MV-4-11 (cell line): ENCODE measurements around the gene ANK2.

ENCODE experiments used
- DNase-seq: peaks from one replicate; lab custom pipeline; 2025; lab: John Stamatoyannopoulos, UW

ANK2 gene

DNA sequence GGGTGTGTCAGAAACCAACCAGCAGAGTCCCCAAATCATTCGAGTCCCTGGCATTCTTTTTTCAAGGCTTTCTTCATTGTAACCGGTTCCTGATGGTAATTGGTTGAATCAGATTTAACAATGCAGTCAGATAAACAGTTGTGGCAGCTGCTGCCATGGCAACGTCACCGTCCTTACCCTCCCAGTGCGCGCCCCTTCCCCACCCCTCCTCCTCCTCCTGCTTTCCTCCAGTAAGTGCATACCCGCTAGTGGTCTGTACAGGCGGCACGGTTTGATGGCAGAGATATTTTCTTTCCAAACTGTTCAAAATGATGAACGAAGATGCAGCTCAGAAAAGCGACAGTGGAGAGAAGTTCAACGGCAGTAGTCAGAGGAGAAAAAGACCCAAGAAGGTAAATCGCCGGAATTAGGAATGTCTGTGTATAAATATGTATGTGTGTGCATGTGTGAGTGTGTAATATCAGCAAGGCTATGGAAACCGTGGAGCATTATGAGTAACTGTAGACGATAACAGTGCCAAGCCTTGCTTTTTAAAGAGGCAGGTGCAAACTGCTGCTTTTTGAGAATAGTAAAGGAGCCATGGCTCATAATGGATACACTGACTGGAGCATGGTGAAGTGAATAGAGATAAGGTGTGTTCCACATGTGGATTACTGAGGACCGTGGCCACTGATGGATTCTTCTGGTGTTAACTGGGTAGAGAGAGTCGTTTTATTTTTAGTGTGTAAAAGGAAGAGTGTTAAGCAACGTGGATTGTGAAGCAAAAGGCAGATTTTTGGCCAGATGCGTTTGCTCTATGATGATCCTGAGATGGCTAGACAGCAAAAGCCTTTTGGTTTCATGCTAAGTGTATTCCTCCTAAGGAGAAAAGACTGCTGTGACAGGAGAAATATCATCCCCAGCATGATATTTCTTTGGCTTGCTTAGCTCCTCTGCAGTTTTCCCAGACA lies at the start of gene ANK2:
TSS of gene ANK2 (plus strand) at position 233 of the 950 bp plus-strand sequence. CDS start at position 309, 76 bp downstream.
- DNase-seq: no peak

DNA sequence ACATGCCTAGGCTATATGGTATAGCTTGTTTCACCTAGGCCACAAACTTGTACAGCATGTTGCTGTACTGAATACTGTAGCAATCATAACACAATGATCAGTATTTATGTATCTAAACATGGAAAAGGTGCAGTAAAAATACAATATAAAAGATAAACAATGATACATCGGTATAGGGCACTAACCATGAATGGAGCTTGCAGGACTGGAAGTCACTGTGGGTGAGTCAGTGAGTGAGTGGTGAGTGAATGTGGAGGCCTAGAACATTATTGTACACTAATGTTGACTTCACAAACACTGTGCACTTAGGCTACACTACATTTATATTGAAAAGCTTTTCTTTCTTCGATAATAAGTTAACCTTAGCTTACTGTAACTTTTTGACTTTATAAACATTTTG lies 45.6 kb upstream of the ANK2 start:
- DNase-seq: no peak

DNA sequence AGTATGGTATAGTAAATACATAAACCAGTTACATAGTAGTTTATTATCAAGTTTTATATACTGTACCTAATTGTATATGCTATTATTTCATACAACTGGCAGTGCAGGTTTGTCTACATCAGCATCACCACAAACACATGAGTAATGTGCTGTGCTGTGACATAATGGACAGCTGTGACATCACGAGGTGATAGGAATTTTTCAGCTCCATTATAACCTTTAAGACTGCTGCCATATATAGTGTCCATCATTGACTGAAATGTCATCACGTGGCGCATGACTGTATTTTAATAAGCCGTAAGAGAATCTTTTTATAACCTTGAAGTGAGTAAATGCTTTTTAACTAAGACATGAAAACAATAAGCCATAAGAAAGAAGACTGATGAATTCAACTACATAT lies 44.8 kb upstream of the ANK2 start:
- no peak for DNase-seq

DNA sequence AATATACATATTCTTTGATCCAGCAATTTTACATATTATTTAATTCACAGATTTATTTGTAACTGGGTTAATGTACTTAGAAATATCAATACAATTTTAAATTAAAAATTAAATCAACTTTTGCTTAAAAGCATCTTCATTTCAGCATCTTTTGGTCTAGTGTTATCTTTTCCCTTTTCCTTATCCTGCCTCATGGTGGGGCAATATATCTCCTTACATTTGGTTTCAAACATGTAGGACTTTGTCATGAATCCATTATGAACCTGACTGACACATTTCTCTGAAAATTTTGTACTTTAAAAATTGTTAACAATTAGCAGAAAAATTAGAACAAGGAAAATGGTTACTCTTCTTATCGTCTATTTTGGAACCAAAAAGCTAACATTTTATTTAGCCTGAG lies 42.8 kb upstream of the ANK2 start:
- DNase-seq: no peak

DNA sequence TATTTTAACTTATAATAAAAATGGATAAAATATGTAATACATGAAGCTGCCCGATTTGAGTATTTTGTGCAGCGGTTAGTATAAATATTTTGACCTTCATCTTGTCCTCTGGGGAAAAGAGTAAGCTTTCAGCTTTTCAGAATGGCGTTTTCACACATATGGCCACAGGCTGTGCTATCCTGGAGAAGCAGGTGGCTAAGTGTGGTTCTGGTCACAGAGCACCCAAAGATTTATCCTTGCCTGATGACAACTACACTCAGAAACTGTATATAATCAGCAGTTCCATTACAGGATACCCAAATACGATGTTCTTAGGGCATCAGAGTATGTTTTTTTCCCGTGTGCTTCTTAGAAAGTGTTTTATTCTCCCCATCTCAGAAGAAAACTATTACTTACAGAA lies 42.3 kb upstream of the ANK2 start:
- DNase-seq: no peak

DNA sequence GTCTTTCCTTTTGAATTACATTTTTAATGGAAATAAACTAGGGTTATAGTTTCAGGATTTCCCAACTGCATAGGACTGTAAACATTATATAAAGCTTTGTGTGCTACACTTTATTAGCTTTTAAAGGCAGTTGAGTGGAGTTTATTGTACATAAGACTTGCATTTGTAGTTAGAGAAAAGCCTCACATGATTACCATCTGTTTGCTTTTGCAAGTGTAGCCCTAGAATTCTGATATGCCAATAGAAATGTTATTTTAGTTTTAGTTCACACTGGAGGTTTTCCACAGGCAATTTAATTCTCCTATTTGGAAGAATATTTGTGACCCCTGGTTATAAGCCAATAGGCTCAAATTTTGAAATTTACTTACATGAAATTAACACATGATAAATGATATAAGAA lies 41.3 kb upstream of the ANK2 start:
- DNase-seq: no peak

DNA sequence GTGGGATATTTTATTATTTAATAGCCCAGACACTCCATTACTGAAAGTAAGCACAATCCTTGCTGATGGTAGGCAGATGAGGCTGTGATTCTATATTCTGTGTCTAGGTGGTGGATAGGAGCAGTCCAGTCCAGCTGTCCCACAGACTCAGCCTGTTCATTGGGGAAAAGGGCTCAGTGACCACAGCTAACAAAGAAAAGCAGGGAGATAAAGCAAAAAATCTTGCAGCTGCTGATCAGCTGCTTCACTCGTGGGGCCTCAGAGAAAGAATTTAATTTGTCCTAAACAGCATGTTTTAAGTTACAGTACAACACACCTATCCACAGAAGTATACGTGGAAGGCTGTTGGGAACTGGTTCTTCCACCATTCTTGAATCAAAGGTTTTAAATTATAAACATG lies 40.7 kb upstream of the ANK2 start:
- DNase-seq: no peak

DNA sequence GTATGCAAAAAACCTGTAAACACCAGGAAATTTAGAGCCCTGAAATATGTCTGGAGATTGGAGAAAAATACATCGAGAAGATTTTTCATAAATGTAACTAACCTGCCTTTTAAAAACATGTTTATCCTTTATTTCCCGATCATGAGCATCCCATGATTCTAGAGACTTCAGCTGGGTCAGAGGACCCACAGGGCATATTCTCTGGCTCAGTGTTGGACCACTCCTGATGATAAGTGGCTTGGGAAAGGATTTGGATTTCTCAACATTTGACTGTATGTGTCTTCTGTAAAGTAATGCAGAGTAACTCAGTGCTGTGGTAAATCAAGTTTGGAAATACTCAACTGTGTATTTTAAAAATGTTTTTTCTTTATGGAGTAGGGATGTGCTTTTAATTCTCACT lies 40.0 kb upstream of the ANK2 start:
- DNase-seq: no peak

DNA sequence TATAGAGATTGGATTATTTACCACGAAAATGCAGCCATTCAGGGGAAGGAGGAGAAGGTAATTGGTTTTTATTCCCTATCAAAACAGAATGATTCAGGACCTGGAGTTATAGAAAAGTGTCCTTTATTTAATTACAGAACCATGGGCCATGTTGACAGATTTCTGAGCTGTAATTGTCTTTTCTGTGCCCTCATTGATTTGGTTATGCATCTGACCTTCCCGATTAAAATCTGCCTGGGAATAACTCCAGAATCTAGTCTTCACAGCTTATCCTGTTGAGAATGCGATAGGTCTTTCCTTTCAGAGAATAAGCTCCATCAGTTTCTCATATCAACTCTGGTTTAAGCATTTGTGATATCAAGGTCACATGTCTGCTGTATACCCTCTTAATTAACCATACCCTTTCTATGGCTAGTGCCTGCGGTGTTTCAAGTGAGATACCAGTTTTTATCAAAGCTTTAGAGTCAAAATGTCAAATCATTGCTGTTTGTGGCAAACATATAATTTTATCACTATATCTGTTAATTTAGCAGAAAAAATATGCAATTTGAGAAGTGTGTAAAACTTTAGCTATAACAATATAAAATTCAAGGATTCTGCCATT lies 37.2 kb upstream of the ANK2 start:
- no peak for DNase-seq

DNA sequence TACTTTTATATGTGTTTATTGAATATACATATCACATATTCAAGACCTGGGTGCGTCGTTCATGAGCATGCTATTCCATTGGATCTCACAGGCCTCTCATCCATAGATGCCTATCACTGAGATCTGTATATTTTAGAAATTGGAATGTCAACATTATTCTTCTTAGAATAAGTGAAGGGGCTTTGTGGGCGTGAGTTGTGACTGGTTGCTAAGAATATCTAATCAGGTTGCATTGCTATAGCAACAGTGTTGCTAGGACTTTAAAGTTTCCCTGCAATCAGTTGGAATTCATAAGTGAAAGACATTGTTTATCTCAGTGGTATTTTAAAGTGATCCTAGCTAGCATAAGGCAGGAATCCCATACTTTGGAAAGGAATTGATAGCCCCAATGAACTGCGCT lies 36.7 kb upstream of the ANK2 start:
- no peak for DNase-seq

DNA sequence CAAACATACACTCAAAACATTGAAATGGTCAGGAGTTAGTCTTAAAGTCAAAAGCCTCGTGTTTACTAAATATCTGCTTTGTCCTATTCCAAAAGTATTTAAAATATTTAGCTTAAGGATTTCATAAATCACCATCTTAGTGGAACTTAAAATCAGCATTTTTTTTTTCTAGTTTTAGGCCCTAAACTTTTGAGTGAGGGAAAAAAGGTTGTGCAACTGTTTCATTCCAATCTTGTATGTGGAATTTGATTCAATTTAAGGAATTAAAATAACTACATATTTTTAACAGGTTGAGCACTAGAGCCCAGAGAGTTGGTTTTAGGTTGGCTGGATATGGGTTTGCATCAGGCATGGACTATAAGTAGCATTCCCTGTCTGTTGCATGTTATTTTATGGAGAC lies 35.7 kb upstream of the ANK2 start:
- no peak for DNase-seq

DNA sequence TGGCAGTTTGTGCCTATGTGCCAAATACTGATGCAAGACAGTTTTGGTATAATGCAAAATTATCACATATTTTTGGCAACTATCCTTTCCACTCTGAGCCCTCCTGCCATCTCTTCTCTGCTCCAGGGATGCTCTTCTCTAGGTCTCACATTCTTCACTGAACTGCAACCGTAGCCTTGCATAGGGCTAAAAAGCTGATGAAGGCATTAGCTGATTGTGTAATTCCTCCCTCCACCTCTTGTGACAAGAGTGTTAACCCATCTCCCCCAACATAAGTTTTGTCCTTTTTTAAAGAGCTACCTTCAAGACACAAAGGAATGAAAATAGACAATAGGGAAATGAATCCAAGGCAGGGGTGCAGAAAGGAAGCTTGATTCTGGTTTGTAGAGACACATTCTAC lies 33.1 kb upstream of the ANK2 start:
- no peak for DNase-seq

DNA sequence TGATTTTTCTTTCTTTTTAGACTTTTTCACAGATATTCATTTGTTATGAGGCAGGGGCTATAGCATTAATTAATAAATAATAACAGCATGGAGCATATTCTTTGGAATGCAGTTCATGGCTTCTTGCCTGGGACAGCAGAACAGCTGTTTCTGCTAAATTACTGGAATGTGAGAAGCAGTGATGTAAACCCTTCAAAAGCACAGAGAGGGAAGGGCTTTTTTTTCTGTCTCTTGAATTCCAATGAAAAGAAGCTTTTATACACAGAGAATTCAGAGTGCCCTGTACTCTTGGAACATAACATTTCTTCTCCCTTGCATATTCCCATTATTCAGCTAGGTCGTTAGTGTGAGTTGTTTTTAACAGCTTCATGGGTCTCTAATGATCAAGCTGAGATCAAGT lies 28.5 kb upstream of the ANK2 start:
- DNase-seq: no peak

DNA sequence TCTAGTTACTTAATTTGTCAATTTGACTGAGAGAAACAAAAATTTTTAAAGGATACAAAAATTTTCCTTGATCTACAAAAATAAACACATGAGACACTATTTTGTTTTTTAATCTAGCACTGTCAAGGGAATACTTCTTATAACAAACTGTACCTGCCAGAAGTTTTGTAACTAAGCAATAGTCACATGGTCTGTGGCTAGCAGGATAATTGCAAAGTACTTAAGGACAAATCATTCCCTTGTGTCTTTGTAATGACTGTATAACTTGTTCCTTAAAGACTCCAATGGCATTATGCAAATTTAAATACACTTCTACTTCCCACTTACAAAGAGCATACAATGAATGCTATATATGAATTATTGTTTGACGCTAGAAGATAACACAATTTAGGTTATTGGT lies 25.1 kb upstream of the ANK2 start:
- DNase-seq: no peak

DNA sequence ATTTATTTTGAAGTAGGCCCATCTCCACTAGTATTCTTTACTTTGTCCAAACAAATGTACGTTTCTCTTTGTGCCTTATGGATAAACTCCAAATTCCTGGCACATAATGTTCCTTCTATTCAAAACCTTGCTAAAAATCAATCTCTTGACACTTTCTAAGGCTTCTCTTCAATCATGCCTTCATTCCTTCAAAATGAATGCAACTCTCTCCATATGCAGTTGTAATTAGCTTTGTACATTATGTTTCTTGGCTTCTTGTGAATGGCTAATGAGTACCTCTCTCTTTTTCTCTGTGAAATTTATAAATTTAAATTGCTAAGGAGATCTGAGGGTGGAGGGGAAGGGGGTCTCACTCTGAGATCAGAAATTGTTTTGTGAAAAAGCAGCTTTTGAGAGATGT lies 24.0 kb upstream of the ANK2 start:
- DNase-seq: no peak

DNA sequence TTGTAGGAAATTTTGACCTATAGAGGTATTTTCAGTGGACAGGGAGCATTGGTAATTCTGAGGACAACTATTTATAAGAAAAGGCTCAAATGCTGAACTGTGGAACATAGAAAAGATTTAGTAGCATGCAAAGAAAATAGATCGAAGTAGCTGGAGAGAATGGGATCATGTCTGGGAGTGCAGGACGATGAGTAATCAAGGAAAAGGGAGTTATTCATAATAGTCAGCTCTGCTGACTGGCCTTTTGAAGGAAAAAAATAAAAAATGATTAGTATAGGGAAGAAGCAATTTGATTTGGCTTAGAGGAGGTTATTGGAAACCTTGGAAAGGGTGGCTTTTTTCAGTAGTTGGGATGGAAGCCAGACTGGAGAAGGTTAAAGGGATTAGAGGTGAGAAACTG lies 22.9 kb upstream of the ANK2 start:
- DNase-seq: no peak

DNA sequence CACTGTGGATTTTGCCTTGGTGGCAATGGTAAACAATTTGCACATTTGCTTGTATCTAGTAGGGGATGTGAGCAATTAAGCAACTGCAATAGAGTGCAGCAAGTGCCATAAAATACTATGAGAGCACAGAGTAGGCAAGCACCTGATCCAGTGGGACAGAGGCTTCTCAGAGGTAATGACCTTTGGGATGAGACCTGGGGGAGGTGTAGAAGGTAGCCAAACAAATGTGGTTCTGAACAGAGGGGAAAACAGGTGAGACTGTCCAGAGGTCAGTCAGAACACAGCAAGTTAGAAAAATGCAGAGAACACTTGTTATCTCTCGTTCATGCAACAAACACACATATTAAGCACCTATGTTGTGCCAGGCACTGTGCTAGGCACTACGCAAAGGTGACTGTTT lies 21.4 kb upstream of the ANK2 start:
- no peak for DNase-seq

DNA sequence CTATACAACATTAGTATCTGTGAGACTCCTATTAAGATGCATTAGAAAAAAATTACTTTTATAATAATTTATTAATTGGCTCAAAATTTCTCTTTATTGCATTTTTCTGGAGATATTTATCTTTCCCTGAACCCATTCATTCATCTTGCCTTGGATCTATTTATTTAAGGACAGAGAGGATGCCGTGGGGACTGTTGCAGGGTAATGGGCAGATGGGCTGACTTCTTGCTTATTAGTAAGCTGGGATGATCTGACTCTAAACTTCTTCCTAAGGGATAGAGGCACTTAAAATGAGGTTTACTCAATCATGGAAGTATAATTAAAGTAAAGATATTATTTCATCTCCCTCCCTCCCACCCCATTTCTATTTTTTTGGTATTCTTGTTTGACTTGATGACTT lies 18.2 kb upstream of the ANK2 start:
- DNase-seq: no peak

DNA sequence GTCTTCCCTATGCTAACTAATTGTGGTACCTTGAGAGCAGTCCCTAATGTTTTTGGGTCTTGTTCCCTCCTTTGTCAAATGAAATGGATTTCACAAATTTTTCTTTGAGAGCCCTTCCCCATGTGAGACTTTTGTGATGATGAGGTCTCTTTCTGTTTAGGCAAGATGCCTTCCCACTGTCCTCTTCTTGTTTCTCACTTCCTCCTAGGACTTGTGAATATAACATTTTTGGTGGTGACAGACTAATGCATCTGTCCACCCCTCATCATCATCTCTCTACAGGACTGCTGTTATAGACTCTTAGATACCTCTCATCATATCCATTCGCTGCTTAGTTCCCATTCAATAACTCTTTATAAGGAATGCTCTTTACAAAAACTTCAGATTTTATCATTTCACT lies 8.7 kb upstream of the ANK2 start:
- DNase-seq: peak; percentile 22

DNA sequence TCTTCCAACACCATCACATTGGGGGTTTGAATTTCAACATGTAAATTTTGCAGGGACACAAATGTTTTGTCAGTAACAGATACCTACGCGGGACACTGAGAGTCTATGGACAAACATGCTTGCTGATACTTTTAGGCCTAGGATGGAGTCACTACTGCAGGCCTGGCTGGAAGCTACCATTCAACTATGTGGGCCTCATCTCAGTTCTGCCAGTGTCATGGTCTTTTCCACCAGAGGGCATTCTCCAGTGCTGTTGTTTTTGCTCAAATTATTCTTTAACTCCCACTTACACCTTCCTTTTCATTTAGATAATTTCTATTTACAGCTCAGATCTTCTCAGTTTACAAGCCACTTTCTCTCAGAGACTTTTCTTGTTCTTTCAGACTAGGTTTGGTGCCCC lies 7.0 kb upstream of the ANK2 start:
- DNase-seq: no peak

DNA sequence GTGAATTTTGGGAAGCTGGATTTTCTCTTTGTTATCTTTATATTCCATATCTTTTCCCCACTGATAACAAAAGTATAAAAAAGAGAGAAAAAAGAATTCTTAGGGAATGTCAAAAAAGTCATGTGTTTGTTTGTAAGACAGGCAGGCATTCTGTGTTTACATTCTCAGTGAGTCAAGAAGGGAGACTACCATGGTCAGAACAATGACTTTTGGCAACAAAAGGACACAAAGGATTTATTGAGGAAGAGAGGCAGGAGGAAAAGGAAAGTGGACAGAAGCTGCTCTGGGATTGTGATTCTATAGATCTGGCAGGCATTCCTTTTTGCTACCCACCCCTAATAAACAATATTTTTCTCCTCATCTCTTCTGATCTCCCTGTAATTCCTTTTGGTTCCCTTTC lies 5.9 kb upstream of the ANK2 start:
- DNase-seq: no peak

DNA sequence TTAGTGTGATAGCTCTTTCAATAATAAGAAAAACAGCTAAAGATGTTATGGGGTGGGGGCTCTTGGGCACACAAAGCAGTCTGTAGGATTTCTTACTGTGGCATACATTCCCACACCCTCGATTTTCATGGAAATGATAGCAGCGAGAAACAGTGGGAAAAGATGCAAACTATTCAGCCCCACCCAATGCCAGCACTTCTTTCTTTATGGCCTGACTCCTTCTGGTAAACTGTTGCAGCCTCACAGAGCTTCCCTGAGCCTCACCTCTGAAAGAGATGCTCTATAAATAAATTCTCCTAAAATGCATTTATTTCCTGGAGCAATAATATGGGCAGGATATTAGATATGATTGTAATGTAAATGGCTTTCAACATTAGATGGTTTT lies 910 bp downstream of the ANK2 start:
- no peak for DNase-seq

DNA sequence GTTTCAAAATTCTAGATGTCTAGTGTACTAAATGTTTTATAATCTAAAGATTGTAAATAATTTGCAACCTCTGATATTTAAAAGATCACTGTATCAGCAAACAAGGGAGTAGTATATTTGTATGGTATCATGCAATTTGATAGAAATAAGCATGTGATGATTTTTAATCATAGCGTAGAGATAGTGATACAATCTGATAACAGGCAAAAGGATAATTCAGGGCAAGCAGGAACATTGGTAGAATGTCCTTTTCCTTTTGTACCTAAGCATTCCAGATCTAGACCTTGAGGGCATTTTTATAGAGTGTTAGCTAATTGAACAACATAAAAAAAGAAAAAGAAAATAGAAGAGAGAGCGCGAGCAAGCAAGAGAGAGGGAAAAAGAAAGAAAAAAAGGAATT lies 1.4 kb downstream of the ANK2 start:
- no peak for DNase-seq

DNA sequence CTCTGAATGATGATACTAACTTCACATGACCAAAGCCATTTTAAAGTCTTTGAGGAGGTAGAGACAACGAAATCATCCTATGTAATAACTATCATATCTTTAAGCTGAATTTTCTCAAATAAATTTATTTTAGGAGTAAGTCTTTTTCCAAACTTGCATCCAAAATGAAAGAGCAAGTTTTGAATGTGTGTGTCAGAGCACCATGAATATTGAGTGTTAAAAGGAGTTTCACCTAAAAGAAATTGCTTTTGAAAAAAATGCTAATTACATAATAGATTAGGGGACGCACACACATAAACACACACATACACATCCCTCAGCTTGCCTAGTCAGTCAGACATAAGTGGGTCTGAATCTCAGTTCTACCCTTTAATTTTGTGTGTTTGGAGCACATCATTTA lies 1.9 kb downstream of the ANK2 start:
- DNase-seq: no peak
